ENCODE results near the gene PRKD1. TPM values are rescaled to one million over a fixed set of nuclear protein-coding genes. Genes with fewer than 3 reads are reported as not detected.

Gene PRKD1
- total RNA-seq, 4 donors from 2014 or later, result 3.5 to 6.4 (median 4.4) TPM

- no peaks in the 10 kb centered on the region for H3K4me1 ChIP-seq
- no peaks in the 10 kb centered on the region for H3K27me3 ChIP-seq
- no peaks in the 10 kb centered on the region for H3K9me3 ChIP-seq
- H3K36me3 ChIP-seq, result no peaks in the 10 kb centered on the region
- H3K27ac ChIP-seq, result no peak overlapping the region
- no peak for TF ChIP-seq EP300 (IDR thresholded peaks at IDR 0.05; ENCODE audit: low read depth)
- no peak for TF ChIP-seq CTCF (IDR thresholded peaks at IDR 0.05)
- no peak for TF ChIP-seq POLR2AphosphoS5 (IDR thresholded peaks at IDR 0.05)
- no peak for TF ChIP-seq POLR2A (IDR thresholded peaks at IDR 0.05)
- intact Hi-C loops (cut with DNase I; ENCODE audit: low total_unique reads), result no loop called here
- in situ Hi-C loops (cut with MboI; ENCODE audit: low pct_ligation_motif_present in 1 of 4, low pct_unique_long_range_greater_than_20kb in 1 of 4, low sequenced_read_pairs in 3 of 4), result no loop called here
- no peak for DNase-seq
- H3K4me3 ChIP-seq, result no peak overlapping the region
Observed at GRCh38 chr14:29684926-29685325, 242.7 kb downstream of the PRKD1 start.

GRCh38 chr14:29682789-29683188, 244.9 kb downstream of the PRKD1 start:
- H3K27me3 ChIP-seq, result no peaks in the 10 kb centered on the region
- no peak overlapping the region for H3K27ac ChIP-seq
- no peaks in the 10 kb centered on the region for H3K36me3 ChIP-seq
- in situ Hi-C loops (cut with MboI; ENCODE audit: low pct_ligation_motif_present in 1 of 4, low pct_unique_long_range_greater_than_20kb in 1 of 4, low sequenced_read_pairs in 3 of 4) (no loop called here), intact Hi-C loops (cut with DNase I; ENCODE audit: low total_unique reads) (no loop called here)
- H3K4me1 ChIP-seq, result no peaks in the 10 kb centered on the region
- 76 to 84% methylated on average over 2 of the region's 2 CpGs for WGBS, 2 donors (ENCODE audit: low coverage in 1 of 2)
- no peak overlapping the region for H3K4me3 ChIP-seq
- no peak for DNase-seq
- TF ChIP-seq POLR2AphosphoS5 (IDR thresholded peaks at IDR 0.05) (no peak), EP300 (IDR thresholded peaks at IDR 0.05; ENCODE audit: low read depth) (no peak), POLR2A (IDR thresholded peaks at IDR 0.05) (no peak), CTCF (IDR thresholded peaks at IDR 0.05) (no peak)
- H3K9me3 ChIP-seq, result no peaks in the 10 kb centered on the region

GRCh38 chr14:29681316-29681715, 246.3 kb downstream of the PRKD1 start:
- TF ChIP-seq CTCF (IDR thresholded peaks at IDR 0.05) (no peak), POLR2AphosphoS5 (IDR thresholded peaks at IDR 0.05) (no peak), POLR2A (IDR thresholded peaks at IDR 0.05) (no peak), EP300 (IDR thresholded peaks at IDR 0.05; ENCODE audit: low read depth) (no peak)
- Histone ChIP-seq H3K36me3 (no peaks in the 10 kb centered on the region), H3K9me3 (no peaks in the 10 kb centered on the region), H3K4me1 (no peaks in the 10 kb centered on the region), H3K27me3 (no peaks in the 10 kb centered on the region), H3K27ac (no peak overlapping the region), H3K4me3 (no peak overlapping the region)
- 85 to 88% methylated on average over 1 of the region's 1 CpG for WGBS, 2 donors (ENCODE audit: low coverage in 1 of 2)
- DNase-seq, result no peak
- intact Hi-C loops (cut with DNase I; ENCODE audit: low total_unique reads), result no loop called here
- in situ Hi-C loops (cut with MboI; ENCODE audit: low pct_ligation_motif_present in 1 of 4, low pct_unique_long_range_greater_than_20kb in 1 of 4, low sequenced_read_pairs in 3 of 4), result no loop called here

GRCh38 chr14:29674566-29675285, 252.9 kb downstream of the PRKD1 start:
- Histone ChIP-seq H3K36me3 (no peaks in the 10 kb centered on the region), H3K27ac (no peak overlapping the region), H3K9me3 (no peaks in the 10 kb centered on the region), H3K4me3 (no peak overlapping the region), H3K27me3 (no peaks in the 10 kb centered on the region), H3K4me1 (no peaks in the 10 kb centered on the region)
- TF ChIP-seq EP300 (IDR thresholded peaks at IDR 0.05; ENCODE audit: low read depth) (no peak), POLR2A (IDR thresholded peaks at IDR 0.05) (no peak), CTCF (IDR thresholded peaks at IDR 0.05) (no peak), POLR2AphosphoS5 (IDR thresholded peaks at IDR 0.05) (no peak)
- no peak for DNase-seq
- intact Hi-C loops (cut with DNase I; ENCODE audit: low total_unique reads) (no loop called here), in situ Hi-C loops (cut with MboI; ENCODE audit: low pct_ligation_motif_present in 1 of 4, low pct_unique_long_range_greater_than_20kb in 1 of 4, low sequenced_read_pairs in 3 of 4) (no loop called here)
- 80 to 81% methylated on average over 6 to 7 of the region's 7 CpGs for WGBS, 2 donors (ENCODE audit: low coverage in 1 of 2)
